GM18519 (cell line): ENCODE results near the gene GLB1L2.

Source experiments
- ATAC-seq: cut with Tn5 transposase; IDR thresholded peaks from one replicate; pipeline ENCODE4 v1.9.1; 2021; ENCODE audit warnings: mild to moderate bottlenecking, moderate library complexity; ENCODE audit not compliant: unreplicated experiment, low FRiP score

GLB1L2 gene

DNA sequence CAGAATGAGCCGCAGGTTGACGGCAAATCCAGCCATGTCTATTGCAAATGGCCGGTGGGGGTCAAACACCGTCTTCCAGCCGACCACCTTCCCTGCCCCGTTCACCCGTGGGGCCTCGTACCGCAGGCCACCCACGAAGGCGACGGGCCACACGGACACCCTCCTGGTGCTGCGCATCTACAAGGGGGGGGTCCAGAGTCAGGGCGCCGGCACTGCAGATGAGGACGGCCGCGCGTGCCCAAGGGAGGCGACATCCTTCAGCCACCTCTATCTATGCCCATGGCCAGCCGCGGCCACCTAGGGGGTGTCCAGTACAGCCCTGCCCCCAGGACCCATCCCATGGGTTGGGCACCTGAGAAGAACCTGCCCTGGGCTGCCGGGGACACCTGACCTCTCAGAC is 51.0 kb downstream of the GLB1L2 start:
- ATAC-seq = no peak

DNA sequence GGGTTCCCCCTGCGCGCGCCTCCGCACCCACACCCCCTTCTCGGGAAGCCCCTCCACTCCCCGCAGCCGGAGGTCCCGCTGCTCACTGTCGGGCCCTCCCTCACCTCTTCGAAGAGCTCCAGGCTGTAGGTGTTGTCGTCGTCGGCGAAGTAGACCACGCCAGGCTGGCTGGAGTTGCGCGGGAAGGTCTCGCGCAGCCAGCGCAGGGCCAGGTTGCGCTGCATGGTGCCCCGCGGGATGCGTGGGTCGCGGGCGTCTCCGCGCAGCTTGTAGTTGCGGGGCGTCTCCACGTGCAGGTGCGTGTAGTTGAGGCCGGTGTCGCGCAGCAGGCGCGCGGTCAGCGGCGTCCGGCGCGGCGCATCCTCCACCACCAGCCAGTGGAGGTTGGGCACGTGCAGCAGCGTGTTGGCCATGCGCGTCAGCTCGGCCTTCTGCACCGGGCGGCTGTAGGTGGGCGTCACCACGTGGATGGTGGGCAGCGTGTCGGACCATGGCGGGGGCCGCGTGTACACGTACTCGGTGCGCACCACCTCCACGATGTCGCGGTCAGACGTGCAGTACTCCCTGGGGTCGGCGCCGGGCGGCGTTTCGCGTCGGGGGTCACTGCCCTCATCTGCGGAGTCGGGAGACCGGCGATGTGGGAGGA is 51.9 kb downstream of the GLB1L2 start:
- no peak for ATAC-seq

DNA sequence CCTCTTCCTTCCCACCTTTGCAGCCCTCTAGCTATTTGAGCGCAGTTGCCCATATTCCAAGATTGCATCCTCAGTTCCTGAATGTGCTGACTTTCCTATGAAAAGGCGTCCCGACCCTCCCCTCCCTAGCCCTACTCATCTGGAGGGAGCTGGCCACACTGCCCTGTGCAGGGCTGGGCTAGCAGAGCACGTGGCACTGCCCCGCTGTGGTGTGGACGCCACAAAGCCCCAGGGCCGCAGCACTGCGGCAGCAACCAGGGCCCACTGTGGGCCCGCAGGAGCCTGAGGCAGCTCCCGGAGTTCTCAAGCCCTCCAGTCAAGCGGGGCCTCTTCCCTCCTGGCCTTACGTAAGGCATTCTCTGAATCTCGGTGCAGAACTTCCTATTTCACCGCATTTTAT is 52.6 kb downstream of the GLB1L2 start:
- ATAC-seq = no peak

DNA sequence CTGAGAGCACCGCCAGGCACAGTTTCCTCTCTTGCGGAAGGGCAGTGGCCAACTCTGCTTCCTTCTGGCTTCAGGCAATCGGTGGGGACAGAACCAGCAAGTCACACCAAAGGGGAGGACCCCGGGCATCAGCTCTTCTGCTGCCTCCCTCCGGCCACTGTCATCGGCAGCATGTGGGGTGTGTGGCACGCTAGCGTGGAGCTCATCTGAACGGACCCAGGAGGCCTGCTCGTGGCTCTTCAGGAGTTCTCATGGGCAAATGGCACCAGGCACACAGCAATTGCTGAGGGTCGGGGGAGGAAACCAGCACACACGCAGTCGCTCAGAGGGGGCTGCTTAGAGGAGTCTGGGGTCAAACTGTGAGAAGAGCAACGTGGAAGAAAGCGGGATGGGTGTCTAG is 53.4 kb downstream of the GLB1L2 start:
- ATAC-seq = no peak

DNA sequence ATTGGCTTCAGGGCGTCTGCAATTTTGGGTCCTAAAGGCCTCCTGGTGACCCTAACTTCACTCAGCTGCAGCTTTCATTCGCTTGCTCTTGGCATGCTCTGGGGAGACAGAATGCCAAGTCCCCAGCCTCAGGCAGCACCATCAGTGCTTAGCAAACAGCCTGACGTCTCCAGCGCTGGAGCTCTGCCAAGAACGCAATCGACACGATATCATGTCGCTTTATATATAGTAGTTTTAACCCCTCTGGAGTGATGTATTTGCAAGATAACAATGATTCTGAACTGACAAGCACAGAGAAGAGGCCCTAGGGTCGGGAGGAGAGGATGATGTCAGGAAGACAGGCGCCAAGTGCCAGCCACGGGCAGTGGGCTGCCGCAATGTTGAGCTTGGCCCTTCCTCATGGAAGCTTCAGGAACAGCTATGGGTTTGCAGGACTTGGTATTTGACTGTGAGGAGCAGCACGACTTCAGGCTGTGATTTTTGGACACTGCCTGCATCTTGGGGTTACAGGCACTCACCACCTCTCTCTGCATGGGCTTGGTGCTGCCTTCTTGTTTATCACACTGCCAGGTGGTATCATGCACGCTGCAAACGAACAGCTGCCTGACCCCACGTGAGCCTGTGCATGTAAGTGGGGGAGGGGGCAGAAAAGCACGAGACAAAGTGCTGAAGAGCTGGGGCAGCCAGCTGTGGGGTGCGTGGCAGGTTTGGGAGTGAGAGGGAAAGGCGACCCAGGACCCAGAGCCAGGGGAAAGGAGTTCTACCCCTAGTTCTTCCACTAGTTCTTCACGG is 54.2 kb downstream of the GLB1L2 start:
- ATAC-seq = no peak

DNA sequence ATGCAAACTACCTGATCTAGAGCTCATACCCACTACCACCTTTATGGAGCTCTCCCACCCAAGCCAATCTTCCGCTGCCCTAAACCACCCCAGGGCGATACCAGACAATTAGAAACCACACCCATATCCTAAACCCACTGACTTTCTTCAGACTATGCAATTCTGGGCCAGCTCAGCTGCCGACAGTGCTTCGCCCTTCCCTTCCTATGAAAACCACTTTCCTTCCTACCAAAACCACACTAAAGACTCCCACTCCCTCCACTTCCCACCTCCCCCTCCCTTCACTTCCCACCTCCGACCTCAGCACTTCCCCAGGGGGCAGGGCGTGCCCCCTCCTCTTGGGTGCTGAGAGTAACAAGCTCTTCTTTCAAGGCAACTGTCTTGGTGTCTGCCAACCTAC is 55.2 kb downstream of the GLB1L2 start:
- no peak for ATAC-seq

DNA sequence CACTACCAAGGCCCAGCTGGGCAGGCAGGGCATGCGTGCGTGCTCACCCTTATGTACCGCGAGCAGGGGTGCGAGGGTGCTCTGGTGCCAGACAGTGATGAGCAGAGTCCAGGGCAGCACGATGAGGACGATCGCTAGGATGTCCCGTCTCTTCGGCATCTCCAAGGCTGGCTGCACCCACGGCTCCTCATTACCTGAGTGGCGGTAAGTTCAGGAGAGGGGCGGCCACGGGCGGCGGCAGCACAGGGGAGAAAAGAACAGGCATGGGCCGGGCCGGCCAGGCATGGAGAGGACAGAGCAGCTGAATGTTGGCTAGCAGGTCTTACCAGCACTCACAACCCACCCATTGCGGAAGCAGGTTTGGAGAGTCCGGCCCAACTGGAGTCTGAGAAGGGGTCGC is 55.7 kb downstream of the GLB1L2 start:
- ATAC-seq = no peak

DNA sequence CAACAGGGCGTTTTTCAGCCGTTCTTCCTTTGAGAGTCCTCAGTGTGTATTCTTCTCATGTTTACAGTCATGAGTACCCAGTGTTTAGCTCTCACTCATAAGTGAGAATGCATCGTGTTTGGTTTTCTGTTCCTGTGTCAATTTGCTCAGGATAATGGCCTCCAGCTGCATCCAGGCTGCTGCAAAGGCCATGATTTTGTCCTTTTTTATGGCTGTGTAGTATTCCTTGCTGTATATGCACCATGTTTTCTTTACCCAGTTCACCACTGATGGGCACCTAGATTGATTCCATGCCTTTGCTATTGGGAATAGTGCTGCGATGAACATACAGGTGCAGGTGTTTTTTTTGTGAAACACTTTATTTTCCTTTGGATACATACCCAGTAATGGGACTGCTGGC is 56.8 kb downstream of the GLB1L2 start:
- no peak for ATAC-seq

DNA sequence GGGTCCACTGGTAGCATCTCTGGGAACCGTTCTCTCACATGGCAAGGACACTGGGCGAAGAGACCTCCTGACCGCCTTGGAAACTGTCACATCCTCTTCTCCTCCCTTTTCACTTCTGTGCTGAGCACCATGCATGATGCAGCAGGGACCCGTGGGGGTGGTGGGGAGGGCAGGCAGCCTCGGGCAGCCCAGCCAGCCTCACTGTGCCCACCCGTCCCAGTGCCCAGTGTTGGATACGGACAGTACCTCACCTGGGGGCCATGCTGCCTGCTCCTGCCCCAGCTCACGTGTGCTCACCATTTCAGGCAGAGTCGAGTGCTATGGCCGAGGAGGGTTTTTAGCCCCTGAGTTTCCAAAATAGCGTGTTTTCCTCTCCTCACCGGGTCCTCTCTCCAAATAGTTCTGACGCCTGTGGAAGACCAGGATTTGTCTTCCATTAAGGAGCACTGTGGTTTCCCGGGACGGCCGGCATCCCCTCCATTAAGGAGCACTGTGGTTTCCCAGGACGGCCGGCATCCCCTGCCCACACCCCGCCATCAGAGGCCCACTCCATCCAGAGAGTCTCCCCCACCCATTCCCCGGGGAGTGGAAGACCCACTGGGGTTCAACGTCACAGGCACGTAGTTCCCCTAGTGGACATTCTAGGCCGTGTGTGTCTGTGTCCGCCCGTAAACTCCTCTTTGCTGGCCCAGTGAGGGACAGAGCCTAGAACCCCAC is 57.8 kb downstream of the GLB1L2 start:
- ATAC-seq = no peak

DNA sequence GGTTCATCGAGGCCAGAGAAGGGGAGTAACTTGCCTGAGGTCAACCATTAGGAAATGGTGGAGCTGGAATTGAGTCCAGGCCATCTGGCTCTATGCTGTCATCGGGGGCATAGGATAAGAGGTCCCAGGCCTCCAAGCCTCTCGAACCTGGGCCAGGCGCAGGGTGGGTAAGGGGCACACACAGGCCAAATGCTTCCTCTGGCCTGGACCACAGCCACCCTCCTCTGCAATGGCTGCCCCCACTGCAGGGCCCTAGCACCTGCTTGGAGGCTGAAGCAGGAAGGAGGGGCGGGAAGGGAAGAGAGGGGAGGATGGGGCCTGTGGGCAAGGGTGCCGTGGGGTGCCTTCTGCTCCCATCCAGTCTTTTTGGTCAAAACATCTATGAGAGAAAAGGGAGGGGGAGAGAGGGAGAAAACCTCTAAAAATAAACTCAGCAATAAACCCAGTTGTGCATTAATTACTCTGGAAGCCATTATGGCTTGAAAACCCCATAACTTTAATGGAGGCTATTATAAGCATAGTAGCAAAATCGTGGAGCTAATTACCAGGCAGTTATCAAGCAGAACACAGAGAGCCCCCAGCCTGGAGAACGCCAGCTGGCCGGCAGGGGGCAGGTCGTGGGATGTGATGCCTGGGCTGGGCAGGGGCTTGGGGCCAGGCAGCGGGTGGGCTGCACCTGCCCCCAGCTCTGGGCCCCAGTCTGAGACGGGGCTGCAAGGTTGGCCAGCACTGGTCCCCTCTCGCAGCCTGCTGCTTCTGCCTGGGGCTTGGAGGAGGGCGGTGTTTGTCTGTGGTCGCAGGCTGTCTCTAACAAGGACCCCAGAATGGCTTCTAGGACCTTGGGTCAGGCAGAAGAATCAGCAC is 59.1 kb downstream of the GLB1L2 start:
- no peak for ATAC-seq

DNA sequence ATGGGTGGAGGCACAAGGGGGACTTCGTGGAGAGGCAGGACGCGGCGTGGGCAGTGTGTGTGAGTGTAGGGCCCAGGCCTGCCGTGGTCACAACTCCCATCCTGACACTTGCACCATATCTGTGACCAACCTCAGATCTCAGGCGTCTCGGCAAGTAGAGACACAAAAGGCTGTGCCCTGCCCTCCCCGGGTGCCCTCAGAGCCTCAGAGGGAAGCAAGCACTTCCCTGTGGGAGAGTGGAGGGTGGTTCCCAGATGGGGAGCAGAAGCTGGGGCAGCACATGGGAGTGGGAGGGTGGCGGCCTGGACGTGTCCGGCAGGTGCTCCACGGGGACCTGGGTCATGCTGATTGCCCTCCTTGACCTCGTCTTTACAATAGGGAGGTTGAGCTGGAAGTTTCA is 59.9 kb downstream of the GLB1L2 start:
- no peak for ATAC-seq

DNA sequence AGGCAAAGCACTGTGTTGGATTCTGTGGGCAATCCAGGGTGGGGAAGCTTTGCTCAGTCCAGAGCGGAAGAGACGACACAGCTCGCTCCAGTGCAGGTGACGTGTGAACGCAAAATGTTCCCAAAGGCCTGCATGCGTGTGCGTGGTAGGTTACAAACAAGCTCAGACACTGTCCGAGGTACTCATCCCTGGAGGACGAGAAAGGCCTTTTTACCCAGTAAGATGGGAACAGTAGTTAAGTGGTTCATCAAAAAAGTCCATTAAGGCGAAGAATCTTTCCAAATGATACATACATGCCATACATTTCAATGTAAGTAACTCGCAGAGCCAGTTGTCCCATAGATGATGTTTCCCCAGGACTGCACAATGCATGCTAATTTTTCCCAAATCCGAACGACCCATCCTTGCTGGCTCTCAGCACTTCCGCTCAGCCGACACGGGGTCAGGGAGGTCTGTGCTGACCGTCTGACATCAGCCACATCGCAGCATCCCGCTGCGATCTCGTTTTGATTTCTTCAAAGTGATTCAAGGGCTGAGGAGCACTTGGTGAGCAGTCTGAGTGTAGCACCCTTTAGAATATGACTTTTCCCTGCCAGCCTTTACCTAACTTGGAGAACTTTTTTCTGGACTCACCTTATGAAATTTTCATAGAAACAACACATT is 61.3 kb downstream of the GLB1L2 start:
- no peak for ATAC-seq

DNA sequence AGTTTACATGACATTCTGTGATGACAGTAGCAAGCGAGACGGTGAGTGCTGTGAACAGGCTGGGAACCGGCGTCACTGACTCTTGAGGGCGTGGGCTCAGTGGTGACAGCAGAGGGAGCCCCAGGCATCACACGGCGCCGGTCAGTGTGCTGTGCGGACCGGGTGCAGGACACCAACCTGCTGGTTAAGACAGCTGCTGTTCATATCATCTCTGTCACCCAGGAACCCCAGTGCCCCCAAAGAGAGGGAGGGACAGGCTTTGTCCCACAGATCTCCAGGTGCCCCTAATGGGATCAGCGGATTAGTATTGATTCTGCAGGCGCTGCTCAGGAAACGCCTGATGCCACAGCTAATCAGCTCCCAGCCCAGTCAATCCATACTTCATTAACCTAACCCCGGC is 61.9 kb downstream of the GLB1L2 start:
- no peak for ATAC-seq

DNA sequence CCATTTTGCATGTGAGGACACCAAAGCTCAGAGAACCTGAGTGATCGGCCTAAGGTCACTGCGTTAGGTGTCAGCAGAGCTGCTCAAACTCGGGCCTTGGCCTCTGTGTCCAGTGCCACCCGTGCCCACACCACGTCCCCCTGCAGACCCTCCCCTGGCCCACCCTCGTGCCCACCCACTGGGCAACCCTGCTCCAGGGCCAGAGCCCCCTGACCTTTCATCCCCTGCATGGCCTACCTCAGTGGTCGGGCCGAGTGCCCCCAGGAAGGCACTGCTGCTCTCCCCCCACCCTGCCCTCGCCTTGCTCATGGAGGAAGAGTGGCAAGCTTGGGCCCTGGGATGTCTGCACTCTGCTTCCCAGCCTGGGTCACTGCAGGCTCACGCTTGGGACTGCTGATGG is 62.5 kb downstream of the GLB1L2 start:
- no peak for ATAC-seq

DNA sequence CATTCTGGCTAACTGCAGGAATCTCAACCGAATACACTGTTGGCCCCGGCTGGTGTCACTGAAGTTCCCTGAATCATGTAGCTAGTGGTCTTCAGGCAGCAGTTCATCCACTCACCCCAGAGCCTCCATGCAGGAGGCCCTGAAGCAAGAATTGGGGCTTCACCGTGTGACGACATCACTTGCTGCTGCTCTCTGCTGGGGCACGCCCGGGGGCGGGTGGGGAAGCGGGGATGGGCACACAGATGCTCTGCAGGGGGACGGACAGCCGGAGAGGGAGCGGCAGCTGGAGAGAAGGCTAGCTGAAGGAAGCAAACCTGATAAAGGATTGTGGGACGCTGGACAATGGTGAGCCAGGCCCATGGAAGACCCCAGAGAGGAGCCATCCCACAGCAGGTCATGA is 63.2 kb downstream of the GLB1L2 start:
- ATAC-seq = no peak

DNA sequence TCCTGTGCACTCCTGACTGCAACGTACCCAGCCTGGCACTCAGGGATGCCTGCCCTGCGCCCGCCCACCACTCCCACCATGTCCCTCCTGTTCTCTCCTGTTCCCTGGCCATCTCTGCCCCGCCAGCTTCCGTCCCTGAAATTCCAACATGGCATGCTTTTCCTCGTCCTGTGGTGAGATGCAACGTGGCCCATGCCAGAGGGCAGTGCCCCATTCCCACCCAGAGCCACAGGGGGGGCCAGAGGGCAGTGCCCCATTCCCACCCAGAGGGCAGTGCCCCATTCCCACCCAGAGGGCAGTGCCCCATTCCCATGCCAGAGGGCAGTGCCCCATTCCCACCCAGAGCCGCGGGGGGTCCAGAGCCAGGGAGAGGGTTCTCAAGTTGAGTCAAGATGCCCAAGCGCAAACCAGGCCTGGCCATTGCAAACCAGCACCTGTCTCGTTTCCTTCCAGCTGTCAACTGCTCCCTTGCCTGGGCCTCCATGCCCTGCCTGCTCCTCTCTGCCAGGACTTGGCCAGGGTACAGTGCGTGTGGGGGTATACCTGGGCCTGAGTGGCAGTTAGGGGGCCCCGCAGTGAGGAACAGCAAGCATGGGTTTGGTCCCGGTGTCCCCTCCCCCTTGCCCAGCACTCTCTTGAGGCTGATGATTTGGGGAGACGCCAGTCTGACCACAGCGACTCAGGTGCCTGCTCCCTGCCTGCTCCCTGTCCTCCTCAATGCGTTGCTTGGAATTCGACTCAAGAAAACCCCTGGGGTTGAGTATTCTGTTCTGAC is 65.7 kb downstream of the GLB1L2 start:
- no peak for ATAC-seq

DNA sequence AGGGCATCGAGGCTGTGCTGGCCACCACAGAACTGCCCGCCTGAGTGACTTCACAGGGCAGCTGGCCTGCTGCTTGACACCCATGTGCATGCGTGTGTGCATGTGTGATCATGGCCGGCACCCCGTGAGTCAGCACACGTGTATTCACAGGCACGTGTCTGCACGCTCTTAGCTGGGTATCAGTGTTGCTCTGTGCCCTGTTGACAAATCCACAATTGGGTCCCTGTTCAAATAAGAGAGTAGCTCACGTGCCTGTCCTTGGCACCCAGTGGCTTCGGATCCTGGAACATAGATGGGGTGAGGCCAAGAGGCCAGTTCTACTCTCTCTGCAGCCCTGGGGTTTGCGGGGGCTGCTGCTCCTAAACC is 66.3 kb downstream of the GLB1L2 start:
- no peak for ATAC-seq

DNA sequence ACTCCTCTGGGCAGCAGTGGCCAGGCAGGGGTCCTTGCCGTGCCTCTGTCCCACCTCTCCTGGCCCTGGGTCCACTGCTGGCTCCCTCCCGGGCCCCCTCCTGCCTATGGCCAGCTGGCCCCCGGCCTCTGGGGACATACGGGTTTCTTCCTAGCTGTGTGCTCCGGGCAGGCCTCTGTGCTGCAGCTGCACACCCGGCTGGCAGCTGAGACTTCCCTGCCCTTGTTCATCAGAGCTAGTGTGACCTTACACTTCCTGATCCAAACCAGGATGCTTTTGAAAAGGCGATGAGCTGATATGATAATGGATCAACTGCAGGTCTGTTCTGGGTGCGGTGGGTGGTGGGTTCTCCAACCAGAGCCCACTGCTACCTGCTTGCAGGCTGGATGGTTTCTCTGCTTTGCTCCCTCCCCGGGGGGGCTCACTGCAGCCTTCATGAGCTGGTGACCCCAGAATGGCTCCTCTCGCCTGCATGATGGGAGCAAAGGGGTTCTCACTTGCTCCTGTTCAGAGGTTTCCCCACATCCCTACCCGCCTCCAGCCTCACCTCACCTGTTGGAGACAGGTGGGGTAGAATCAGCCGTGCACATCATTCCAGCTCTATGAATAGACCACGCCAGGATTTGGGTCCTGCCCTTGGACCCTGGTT is 67.0 kb downstream of the GLB1L2 start:
- no peak for ATAC-seq

DNA sequence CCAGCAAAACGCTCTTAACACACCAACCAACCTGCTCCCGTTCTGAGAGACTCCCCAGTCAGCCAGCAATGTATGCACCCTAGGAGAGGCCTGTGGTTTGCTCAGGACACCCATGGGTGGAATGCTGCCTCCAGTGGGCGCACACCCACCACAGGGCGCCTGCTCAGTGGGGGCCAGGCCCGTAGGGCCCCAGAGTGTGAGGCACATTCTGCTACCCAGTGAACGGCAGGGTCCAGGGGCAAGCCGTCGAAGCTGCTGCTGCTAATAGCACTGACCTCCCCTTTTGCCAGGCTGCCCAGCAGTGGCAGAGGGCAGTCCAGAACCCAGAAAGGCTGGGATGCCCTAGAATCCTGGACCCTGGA is 67.5 kb downstream of the GLB1L2 start:
- ATAC-seq = no peak
